Colon (tissue), 2 donors: Measurements from ENCODE around the gene KRTAP20-3.

Source experiments
- FAIRE-seq: peaks from 2 replicates; lab custom pipeline; 2012; peaks lifted over from hg19 to GRCh38; lab: Jason Lieb, UNC
- donor health status: control.
- donor health status: control.

KRTAP20-3 gene

DNA sequence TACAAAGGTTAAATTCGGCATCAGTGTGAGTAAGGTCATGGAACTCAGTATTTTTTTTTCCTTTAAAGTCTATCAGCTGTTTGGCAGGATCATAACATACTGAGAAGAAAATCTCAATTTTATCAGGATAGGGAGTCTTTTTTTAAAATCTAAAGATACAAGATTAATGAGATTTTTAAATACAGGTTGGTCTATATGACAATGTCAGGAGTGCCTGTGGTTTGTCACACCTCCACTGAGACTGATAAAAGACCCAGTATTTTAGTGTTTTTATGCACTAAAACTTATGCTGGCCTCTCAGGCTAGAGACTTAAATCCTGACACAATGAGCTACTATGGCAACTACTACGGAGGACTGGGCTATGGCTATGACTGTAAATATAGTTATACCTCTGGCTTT lies at the start of gene KRTAP20-3:
TSS of gene KRTAP20-3 (plus strand) at position 301 of the 400 bp plus-strand sequence.
- FAIRE-seq: no peak

DNA sequence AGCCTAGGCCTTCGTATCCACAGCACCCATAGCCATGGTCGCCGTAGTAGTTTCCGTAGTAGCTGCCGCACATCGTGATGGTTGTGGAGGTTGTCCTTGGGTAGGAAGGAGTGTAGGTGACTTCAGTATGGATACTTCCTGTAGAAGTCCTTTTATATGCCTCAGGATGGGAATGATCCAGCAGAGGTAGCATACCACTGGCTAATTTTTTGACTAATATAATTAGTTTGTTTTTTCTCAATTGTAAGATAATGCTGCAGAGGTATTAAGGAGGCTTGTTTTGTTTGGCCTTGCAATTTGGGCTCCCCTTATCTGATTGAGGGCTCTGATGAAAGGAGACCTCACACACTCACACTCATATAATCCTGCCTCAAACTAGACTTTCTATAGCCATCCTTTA lies 43.9 kb upstream of the KRTAP20-3 start, which contains the start of gene KRTAP6-2:
TSS of gene KRTAP6-2 (minus strand) at position 101 of the 400 bp plus-strand sequence. CDS start at position 73, 28 bp downstream.
- no peak for FAIRE-seq

DNA sequence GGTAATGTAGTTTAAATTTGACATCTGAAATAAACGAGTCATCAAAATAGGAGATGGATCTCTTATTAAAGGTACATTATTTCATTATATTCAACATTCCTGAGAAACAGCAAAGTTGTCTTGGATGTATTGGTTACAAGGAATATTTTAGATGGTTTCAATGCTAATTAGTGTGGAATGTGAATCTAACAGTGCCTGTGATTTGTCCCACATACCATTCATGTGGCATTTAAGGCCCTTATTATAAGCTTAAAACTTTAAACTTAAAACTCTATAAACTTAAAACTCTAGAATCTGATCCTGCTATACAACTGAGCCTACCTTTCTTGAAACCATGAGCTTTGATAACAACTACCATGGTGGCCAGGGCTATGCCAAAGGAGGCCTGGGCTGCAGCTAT lies 41.9 kb upstream of the KRTAP20-3 start, which contains the start of gene KRTAP22-1:
TSS of gene KRTAP22-1 (plus strand) at position 301 of the 400 bp plus-strand sequence.
- FAIRE-seq: no peak

DNA sequence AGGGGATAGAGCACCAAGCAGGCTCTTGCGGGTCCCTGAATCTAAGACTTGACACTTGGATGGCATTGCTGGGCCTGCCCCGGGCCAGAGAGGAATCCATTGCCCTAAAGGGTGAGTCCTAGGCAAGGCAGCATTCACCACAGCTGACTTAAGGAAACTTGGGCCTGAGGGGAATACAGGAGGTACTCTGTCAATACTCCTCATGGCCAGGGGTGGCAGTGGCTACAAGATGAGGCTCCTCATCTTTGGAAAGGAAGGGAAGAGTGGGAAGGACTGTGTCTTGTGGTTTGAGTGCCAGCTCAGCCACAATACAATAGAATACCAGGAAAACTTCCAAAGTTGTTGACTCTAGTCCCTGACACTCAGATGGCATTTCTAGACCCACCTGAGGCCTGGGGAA lies 36.7 kb upstream of the KRTAP20-3 start:
- FAIRE-seq: no peak

DNA sequence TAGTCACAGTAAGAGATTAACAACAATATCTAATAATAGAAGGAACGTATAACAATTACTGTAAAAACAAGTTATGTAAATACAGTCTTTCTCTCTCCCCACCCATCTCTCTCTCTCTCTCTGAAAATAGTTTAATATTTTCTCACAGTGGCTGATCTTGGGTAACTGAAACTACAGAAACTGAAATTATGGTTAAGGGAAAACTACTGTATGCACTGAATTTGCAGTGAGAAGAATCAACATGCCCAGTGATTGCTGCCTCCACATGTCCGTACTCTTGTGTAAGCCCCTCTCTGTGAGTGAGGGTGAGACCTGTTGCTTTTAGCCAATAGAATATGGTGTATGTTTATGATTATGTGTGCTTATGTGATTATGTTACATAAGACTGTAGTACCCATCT lies 30.5 kb upstream of the KRTAP20-3 start:
- no peak for FAIRE-seq

DNA sequence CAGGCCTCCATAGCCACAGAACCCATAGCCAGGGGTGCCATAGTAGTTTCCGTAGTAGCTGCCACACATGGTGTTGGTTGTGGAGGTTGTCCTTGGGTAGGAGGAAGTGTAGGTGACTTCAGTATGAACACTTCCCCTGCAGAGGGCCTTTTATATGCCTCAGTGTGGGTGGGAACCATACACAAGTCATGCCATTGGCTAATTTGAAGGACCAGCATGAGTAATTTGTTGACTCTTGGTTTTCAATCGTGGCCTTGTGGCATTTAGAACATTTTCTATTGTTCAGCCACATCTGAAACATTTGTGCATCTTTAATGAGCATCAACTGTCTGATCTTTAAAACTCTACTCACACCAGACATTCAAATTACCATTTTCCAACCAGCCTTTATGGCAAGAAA lies 28.8 kb upstream of the KRTAP20-3 start, which contains the start of gene KRTAP6-1:
TSS of gene KRTAP6-1 (minus strand) at position 95 of the 400 bp plus-strand sequence. CDS start at position 69, 26 bp downstream.
- no peak for FAIRE-seq

DNA sequence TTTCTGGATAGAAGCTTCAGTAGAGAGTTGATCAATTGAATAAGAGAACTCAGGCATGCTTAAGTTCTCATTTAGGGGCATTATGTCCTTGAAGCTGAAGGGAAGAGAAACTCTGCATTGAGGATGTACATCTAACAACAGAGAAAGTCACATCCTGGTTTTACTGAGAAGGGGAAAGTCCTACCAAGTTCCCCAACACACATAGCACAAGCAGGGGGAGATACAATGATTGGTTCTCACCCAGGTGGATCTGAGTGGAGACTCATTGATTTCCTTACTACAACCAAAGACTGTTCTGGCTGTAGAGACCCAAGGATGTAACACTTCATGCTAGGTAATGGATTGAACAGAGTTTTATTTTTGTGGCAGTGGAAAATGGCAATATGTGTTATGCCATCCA lies 27.5 kb upstream of the KRTAP20-3 start:
- no peak for FAIRE-seq

DNA sequence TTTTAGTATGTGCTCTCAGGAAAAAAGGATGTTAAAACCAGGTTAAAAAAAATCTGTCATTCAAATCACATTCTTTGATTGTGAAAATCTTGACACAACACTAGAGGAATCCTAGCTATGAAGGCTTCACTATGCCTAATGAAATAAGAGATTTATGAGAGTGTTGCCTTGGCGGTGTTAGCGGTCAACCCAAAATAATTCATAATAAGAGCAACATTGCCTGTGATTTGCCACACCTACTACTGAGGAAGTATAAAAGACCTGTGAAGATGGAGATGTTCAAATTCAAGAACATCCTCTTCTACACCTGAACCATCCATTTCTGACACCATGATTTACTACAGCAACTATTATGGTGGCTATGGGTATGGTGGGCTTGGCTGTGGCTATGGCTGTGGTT lies 26.5 kb upstream of the KRTAP20-3 start, which contains the start of gene KRTAP20-1:
TSS of gene KRTAP20-1 (plus strand) at position 301 of the 400 bp plus-strand sequence. CDS start at position 331, 30 bp downstream.
- FAIRE-seq: no peak

DNA sequence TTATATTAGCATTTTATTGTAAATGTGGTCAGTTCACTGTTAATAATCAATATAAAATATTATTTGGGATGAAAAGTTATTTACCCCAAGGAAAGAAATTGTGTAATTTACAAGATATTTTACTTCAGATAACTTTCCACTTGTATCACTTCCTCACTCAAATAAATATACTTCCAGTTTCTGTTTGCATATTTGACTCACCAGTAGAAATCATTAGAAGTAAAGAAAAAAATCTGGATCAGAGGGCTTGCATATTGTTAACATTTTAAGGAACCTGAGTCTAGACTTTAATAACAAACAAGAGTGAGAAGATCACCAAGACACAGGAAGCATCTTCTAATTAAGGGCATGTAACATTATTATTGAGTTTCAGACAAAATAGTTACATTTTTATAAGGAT lies 22.6 kb upstream of the KRTAP20-3 start:
- FAIRE-seq: no peak

DNA sequence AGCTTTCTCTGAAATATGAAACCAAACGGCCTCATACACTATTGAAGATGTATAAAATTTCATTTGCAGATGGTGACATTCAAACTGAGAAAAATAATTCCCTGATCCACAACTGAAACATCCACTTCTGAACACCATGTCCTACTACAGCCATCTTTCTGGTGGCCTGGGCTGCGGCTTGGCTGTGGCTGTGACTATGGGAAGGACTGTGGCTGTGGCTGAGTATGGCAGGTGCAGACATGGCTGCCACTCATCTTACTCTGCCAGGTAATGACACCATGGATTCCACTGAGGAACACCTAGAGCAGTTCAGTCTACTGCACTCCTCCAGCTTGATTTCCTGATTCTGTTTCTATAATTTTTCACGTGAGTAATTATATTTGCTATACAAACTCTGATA lies 22.1 kb upstream of the KRTAP20-3 start, which contains the start of gene KRTAP20-4:
TSS of gene KRTAP20-4 (plus strand) at position 106 of the 400 bp plus-strand sequence.
- FAIRE-seq: no peak

DNA sequence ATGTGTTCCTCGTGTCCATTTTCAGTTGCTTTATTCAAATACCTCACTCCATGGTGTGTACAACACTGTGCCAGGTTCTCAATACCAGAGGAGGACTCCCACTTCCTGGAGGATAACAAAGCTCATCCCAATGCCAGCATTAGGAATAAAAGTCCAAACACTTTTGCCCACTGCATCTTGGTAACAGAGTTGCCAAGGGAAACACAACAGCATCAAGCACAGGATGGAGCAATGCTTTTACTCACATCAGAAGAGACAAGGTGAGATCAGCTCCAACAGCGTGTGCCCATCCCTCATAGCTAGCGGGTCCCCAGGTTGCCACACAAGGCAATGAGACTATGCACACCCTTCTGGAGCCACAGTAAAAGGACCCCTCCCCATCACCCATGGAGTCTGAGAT lies 19.3 kb upstream of the KRTAP20-3 start:
- FAIRE-seq: no peak

DNA sequence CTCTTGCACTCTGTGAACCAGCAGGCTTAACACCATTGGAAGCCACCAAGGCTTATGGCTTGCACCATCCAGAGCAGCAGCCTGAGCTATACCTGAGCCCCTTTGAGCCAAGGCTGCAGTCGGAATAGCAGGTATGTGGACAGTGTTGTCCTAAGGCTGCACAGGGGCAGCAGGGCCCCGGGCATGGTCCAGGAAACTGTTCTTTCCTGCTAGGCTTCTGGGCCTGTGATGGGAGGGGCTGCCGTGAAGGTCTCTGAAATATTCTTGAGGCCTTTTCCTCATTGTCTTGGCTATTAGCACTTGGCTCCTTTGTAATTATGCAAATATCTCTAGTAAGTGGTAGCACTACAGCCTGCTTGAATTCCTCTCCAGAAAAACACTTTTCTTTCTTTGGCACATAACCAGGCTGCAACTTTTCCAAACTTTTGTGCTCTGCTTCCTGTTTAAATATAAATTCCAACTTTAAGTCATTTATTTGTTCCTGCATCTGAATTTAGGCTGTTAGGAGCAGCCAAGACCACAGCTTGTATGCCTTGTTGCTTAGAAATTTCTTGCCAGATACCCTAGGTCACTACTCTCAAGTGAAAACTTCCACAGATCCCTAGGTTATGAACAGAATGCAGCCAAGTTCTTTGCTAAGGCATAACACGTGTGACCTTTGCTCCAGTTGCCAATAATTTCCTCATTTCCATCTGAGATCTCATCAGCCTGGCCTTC lies 17.1 kb upstream of the KRTAP20-3 start:
- no peak for FAIRE-seq

DNA sequence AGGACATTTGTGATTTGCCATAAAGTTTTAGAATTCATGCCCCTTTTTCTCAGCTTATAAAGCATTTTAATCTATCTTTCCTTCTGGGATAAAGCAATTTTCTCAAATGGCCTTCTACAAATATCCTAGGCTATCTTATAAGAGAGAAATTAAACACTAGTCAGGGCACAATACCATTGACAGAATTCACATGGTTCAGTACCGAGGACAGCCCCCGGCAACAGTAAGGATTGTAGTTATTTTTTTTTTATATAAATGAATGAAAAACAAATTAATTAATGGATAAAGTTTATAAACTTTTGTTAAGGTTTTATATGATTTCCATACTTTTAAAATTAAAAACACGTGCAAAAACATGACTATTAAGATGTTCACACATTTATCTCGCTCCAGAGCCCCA lies 14.6 kb upstream of the KRTAP20-3 start:
- no peak for FAIRE-seq

DNA sequence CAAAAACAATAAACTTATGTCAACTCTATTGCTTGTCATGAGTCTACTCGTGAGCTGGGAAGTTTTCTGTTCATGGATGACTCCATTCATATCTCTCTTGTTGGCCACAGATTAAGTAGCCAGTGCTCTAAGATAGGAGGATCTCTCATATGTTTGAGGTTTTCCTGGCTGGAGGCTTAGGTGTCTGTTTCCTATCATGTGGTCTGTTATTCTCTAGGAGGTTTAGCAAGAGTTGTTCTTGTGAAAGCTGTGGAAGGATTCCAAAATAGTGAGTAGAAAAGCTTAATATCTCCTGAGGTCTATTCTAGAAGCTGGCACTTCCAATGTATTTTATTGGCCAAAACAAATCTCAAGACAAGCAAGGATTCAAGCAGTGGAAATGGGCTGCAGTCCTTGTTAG lies 13.5 kb upstream of the KRTAP20-3 start:
- no peak for FAIRE-seq

DNA sequence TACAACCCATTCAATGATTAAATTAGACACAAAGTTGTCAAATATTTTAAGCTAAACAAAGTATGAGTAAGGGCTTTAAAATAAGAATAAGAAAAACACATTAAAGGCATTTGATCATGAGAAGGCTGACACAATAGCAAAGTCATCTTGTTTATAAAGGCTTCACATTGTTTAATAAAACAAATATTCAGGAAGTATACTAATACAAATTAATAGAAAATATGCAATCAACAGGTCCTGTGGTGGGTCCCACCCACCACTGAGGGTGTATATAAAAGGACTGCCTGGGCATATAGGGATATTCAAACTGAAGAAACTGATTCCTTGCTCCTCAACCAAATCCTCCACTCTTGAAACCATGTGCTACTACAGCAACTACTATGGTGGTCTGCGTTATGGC lies 7.8 kb upstream of the KRTAP20-3 start, which contains the start of gene KRTAP20-2:
TSS of gene KRTAP20-2 (plus strand) at position 301 of the 400 bp plus-strand sequence. CDS start at position 359, 58 bp downstream.
- FAIRE-seq: no peak

DNA sequence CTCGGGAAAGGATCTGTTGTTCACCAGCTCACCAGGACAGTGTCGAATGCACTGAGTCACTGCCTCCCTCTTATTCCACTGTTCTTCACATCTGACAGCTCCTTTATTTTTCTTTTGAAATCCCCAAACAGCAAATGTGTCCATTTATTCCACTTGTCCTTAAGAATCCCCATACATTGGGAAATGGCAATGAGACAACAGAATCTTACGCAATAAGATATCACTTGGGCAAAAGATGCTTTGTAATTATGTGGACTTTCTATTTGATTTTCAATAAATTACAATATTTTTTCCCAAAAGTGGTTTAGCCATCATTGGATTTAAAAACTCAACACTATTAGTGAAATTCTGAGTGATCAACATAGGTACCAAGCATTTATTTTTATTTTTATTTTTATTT lies 4.0 kb upstream of the KRTAP20-3 start:
- FAIRE-seq: no peak

DNA sequence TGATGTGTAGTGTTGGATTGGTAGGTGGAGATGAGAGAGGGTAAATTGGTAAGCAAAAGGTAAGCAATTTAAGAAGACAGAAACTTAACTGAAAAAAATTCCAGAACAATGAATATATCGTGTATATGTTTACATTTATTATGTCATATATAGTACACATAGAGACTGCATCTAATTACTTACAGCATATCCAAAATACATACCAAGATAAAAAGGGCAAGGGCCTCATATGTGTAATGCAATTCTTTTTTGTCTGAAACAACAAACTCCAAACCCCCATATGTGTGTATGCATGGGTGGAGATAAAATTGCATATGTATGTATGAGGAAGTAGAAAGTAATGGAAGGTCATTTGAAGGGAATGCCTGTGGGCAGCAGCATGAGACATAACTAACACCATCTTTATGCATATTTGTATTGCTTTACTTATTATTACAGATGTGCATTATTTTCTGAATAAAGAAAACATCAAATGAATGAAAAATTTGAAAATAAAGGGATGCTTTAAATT lies 4.3 kb downstream of the KRTAP20-3 start:
- FAIRE-seq: no peak

DNA sequence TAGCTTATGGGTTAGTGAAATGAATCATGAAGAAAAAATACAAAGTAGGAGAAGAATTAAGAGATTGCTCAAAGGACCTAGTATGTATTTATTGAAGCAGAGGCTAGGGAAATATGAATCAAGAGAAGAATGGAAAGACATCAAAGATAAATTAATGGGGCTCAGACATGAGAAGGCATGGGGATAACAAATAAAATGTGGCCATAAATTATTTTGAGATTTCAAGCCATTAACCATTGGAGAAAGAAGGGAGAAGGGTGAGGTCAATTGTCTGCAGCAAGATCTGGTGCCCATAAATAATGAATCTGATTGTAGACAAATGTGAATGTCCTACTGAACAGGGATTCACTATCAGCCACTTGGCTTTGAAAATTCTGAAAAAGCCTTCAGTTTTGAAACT lies 10.2 kb downstream of the KRTAP20-3 start:
- FAIRE-seq: no peak

DNA sequence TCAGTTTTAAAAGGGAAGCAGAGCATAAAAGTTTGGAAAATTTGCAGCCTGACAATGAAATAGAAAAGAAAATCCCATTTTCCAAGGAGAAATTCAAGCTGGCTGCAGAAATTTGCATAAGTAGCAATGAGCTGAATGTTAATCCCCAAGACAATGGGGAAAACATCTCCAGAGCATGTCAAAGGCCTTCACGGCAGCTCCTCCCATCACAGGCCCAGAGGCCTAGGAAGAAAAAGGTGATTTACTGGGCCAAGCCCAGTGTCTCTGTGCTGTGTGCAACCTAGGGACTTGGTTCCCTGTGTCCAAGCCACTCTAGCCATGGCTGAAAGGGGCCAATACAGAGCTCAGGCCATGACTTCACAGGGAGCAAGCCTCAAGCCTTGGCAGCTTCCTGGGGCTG lies 26.1 kb downstream of the KRTAP20-3 start:
- FAIRE-seq: no peak

DNA sequence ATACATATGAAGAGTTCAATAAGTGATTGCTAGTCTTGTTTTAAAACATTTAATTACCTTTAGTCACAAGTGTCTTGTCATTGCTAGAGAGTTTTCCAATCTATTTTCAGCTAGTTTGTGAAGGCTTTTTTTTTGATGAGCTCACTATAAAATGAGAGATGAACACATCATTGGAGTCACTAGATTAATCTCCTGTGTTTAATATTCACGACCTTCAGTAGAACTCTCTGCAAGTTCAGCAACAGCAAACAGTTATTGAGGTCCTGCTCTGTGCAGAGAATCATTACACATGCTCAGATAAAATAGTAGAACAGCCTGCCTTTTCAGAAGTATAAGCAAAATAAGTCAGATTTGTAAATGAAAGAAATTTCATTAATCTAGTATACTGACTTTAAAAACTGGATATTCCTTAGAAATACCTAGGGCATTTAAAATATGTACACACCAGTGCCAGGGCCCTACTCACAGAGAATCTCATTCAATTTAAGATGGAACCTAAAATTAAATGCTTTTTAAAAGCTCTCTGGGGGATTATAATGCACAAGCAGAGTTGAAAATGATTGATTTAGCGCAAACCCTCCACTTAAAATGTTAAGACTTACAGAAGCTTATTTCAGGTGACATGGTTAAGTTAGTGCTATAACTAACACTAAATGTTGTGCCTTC lies 30.5 kb downstream of the KRTAP20-3 start:
- no peak for FAIRE-seq

DNA sequence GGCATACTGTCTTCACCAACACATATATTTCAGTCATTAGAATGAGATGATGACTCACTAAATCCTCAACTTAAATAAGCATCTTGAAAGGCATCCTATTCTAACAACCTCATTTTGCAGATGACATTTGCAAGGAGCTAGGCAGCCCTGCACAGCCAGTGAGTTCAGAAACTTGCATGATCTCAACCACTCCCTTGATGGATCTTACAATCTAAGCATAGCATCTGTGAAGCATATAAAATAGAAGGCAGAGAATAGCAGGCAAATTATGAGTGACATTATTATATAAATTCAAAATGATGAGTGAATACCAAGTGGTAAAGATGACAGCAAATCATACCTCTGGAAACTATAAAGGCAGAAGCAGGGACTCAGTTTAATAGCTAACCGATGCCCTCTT lies 31.6 kb downstream of the KRTAP20-3 start:
- no peak for FAIRE-seq

DNA sequence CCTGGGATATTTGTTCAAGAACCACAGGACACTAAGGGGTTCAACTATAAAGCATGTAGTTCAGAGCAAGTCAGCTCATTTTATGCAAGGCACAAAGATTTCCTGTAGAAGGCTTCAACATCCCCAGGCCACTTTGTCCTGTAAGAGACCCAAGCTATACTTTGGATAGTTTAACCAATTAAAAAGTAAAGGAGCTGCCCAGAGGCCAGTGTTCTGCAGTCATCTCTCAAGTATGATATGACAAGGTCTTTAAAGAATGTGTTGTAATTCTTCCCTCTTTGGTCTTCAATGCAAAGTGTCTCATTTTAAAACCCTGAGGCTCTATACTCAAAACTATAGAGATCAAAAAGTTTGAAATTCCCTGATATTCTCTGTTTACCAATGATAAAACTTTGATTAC lies 34.1 kb downstream of the KRTAP20-3 start:
- FAIRE-seq: no peak

DNA sequence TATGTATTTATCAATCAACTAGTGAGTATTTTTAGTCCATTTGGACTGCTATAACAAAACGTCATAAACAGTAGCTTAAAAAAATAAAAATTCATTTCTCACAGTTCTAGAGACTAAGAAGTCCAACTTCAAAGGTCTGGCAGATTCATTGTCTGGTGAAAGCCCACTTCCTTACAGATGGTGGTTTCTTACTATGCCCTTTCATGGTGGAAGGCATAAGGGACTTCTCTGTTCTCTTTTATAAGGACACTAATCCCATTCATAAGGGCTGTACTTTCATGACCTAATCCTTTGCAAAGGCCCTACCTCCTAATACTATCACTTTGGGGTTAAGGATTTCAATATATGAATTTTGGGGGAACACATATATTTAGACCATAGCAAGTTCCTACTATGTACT lies 37.9 kb downstream of the KRTAP20-3 start:
- FAIRE-seq: no peak
